Measurements from ENCODE around the gene PDE11A. TPM values are rescaled to one million over a fixed set of nuclear protein-coding genes. Genes with fewer than 3 reads are reported as not detected.
A peak's percentile ranks its signal among the peaks of the same experiment; 100 is the strongest.

Gene PDE11A
- total RNA-seq, 4 donors from 2014 or later: 0.12 TPM; not detected in 3

- intact Hi-C loops (cut with DNase I): no loop called here
- H3K27ac ChIP-seq: no peak overlapping the region
- 85 to 90% methylated on average over 2 of the region's 2 CpGs for WGBS, 2 donors
Observed at GRCh38 chr2:177765698-177766097, 306.9 kb downstream of the PDE11A start.

GRCh38 chr2:177763531-177764265 is 308.9 kb downstream of the PDE11A start:
- TF ChIP-seq POLR2A (IDR thresholded peaks at IDR 0.05) (no peak), CTCF (IDR thresholded peaks at IDR 0.05) (peak; percentile 48 to 78 (median 62))
- peaks cover 0 to 8% (median 0%) of the 10 kb centered on the region in 3 donors for H3K4me1 ChIP-seq
- WGBS, 2 donors: 15% methylated on average over 3 to 9 of the region's 14 CpGs
- intact Hi-C loops (cut with DNase I): no loop called here
- peak; percentile 2 for DNase-seq
- H3K36me3 ChIP-seq: no peaks in the 10 kb centered on the region
- H3K9me3 ChIP-seq: no peaks in the 10 kb centered on the region
- peak overlapping the region in 1 of 4 donors; percentile 33 for H3K4me3 ChIP-seq
- no peak overlapping the region for H3K27ac ChIP-seq
- peaks cover 0 to 13% (median 0%) of the 10 kb centered on the region in 4 donors for H3K27me3 ChIP-seq

More at GRCh38 chr2:177765698-177766097, 306.9 kb downstream of the PDE11A start:
- peaks cover 0 to 8% (median 0%) of the 10 kb centered on the region in 3 donors for H3K4me1 ChIP-seq
- TF ChIP-seq POLR2A (IDR thresholded peaks at IDR 0.05): no peak
- TF ChIP-seq CTCF (IDR thresholded peaks at IDR 0.05): no peak
- no peaks in the 10 kb centered on the region for H3K9me3 ChIP-seq
- no peak overlapping the region for H3K4me3 ChIP-seq
- peaks cover 0 to 13% (median 0%) of the 10 kb centered on the region in 4 donors for H3K27me3 ChIP-seq
- DNase-seq: no peak
- H3K36me3 ChIP-seq: no peaks in the 10 kb centered on the region

- Histone ChIP-seq H3K27me3 (peaks cover 0 to 13% (median 0%) of the 10 kb centered on the region in 4 donors), H3K4me3 (no peak overlapping the region), H3K9me3 (no peaks in the 10 kb centered on the region), H3K4me1 (peaks cover 0 to 12% (median 2%) of the 10 kb centered on the region in 3 donors), H3K36me3 (no peaks in the 10 kb centered on the region), H3K27ac (no peak overlapping the region)
- TF ChIP-seq CTCF (IDR thresholded peaks at IDR 0.05) (no peak), POLR2A (IDR thresholded peaks at IDR 0.05) (no peak)
- intact Hi-C loops (cut with DNase I): no loop called here
- 76 to 84% methylated on average over 3 of the region's 3 CpGs for WGBS, 2 donors
- no peak for DNase-seq
Observed at GRCh38 chr2:177759443-177759842, 313.1 kb downstream of the PDE11A start.

GRCh38 chr2:177758591-177759371 is 313.8 kb downstream of the PDE11A start:
- Histone ChIP-seq H3K4me3 (no peak overlapping the region), H3K27ac (no peak overlapping the region), H3K9me3 (no peaks in the 10 kb centered on the region), H3K36me3 (no peaks in the 10 kb centered on the region), H3K27me3 (peaks cover 0 to 13% (median 0%) of the 10 kb centered on the region in 4 donors), H3K4me1 (peaks cover 0 to 16% (median 7%) of the 10 kb centered on the region in 3 donors)
- WGBS, 2 donors: 28 to 42% methylated on average over 11 of the region's 11 CpGs
- intact Hi-C loops (cut with DNase I): no loop called here
- no peak for DNase-seq
- TF ChIP-seq POLR2A (IDR thresholded peaks at IDR 0.05) (no peak), CTCF (IDR thresholded peaks at IDR 0.05) (peak in 4 of 6 experiments; percentile 30 to 51 (median 34))

- H3K4me1 ChIP-seq: peaks cover 0 to 15% (median 7%) of the 10 kb centered on the region in 3 donors
- WGBS, 2 donors: 61 to 65% methylated on average over 4 of the region's 4 CpGs
- TF ChIP-seq CTCF (IDR thresholded peaks at IDR 0.05): no peak
- TF ChIP-seq POLR2A (IDR thresholded peaks at IDR 0.05): no peak
- H3K27me3 ChIP-seq: no peaks in the 10 kb centered on the region
- intact Hi-C loops (cut with DNase I): no loop called here
- no peaks in the 10 kb centered on the region for H3K9me3 ChIP-seq
- no peak overlapping the region for H3K4me3 ChIP-seq
- no peak overlapping the region for H3K27ac ChIP-seq
- H3K36me3 ChIP-seq: no peaks in the 10 kb centered on the region
- no peak for DNase-seq
Observed at GRCh38 chr2:177756336-177756735, 316.2 kb downstream of the PDE11A start.

Measured in esophagus squamous epithelium (tissue), 5 donors.